K562 (cell line): ENCODE measurements around the gene WNK2. TPM values are rescaled to one million over a fixed set of nuclear protein-coding genes. Genes with fewer than 3 reads are reported as not detected.

Experiments
- CBX2 ChIP-seq: fragments of 200-600 bp; sonication (generic); IDR thresholded peaks from one replicate; pipeline ENCODE4 v1.6.1; 2012; ENCODE audit warnings: mild to moderate bottlenecking, low read length, inconsistent platforms; ENCODE audit not compliant: insufficient read depth, poor library complexity, severe bottlenecking
- CC2D1A ChIP-seq: fragments of 450-650 bp; IDR thresholded peaks from 2 replicates; pipeline ENCODE4 v1.6.1; 2017; ENCODE audit warnings: mild to moderate bottlenecking
- CREB3 ChIP-seq: fragments of 450-650 bp; conservative IDR thresholded peaks from 2 replicates; pipeline ENCODE4 v1.6.1; 2016; ENCODE audit warnings: missing genetic modification characterization, low read depth, mild to moderate bottlenecking, missing compliant biosample characterization, moderate library complexity
- HEY1 ChIP-seq: fragments of 250-450 bp; sonication (Bioruptor Pico); IDR thresholded peaks from 2 replicates; pipeline ENCODE4 v1.5.0; 2020; ENCODE audit warnings: mild to moderate bottlenecking, moderate library complexity, borderline replicate concordance
- KAT8 ChIP-seq: fragments of 450-650 bp; IDR thresholded peaks from 2 replicates; pipeline ENCODE4 v1.6.1; 2016; ENCODE audit warnings: low read depth, mild to moderate bottlenecking
- LEF1 ChIP-seq: fragments of 450-650 bp; IDR thresholded peaks from 2 replicates; pipeline ENCODE4 v1.6.1; 2016; ENCODE audit warnings: mild to moderate bottlenecking
- NCOA4 ChIP-seq: fragments of 450-650 bp; IDR thresholded peaks from 2 replicates; pipeline ENCODE4 v1.6.1; 2018; ENCODE audit warnings: mild to moderate bottlenecking; ENCODE audit not compliant: partially characterized antibody
- PTRF ChIP-seq: fragments of 450-650 bp; IDR thresholded peaks from 2 replicates; pipeline ENCODE4 v1.6.1; 2016; ENCODE audit warnings: mild to moderate bottlenecking, missing genetic modification characterization, missing compliant biosample characterization
- REST ChIP-seq, 2 experiments: fragments of 450-650 bp; formaldehyde crosslinking in 1 of 2; IDR thresholded peaks; 2 replicates each; pipeline versions ENCODE4 v1.4.0 to v1.6.1; 2014 to 2020; ENCODE audit warnings: mild to moderate bottlenecking in 2 of 2, borderline replicate concordance in 1 of 2, low read depth in 1 of 2
- SP2 ChIP-seq: IDR thresholded peaks from 2 replicates; pipeline ENCODE4 v1.6.1; 2011; ENCODE audit warnings: mild to moderate bottlenecking, low read depth, low read length, moderate library complexity; ENCODE audit not compliant: poor library complexity, severe bottlenecking; ENCODE audit errors: extremely low read depth
- THRB ChIP-seq: fragments of 450-650 bp; formaldehyde crosslinking; conservative IDR thresholded peaks from 2 replicates; pipeline ENCODE4 v1.4.0; 2022; ENCODE audit warnings: mild to moderate bottlenecking, missing genetic modification characterization
- ZFP91 ChIP-seq: sonication (generic); formaldehyde crosslinking; IDR thresholded peaks from 2 replicates; pipeline ENCODE4 v1.8.0; 2022; ENCODE audit warnings: mild to moderate bottlenecking, missing genetic modification reagents
- ZNF717 ChIP-seq: fragments of 250-450 bp; sonication (Bioruptor Pico); IDR thresholded peaks from 2 replicates; pipeline ENCODE4 v1.5.0; 2021
- polyA plus RNA-seq, 8 experiments: library from polyadenylated mRNA; depleted of rRNA in 4 of 8; stranded (reverse) in 5 of 8; unstranded in 3 of 8; fragments of >200 nt; fragmentation: Nextera tagmentation in 2 of 8; fragmentation: Illumina TruSeq in 1 of 8; extraction: Ambion mirVana in 2 of 8; extraction: Trizol in 1 of 8; gene quantifications; 2 replicates each; pipeline versions ENCODE4 v1.2.1 to v1.2.3, GENCODE V29; 2011 to 2014; ENCODE audit warnings: inconsistent platforms in 1 of 8, missing spikeins in 1 of 8
- total RNA-seq, 7 experiments: library from RNA; depleted of rRNA in 6 of 7; stranded (reverse); fragments of >200 nt in 6 of 7; fragmentation: Illumina TruSeq in 2 of 7; extraction: Trizol in 2 of 7; gene quantifications; 2 replicates each; pipeline versions ENCODE4 v1.2.1 to v1.2.3, GENCODE V29; 2011 to 2021; ENCODE audit warnings: low replicate concordance in 1 of 7

The WNK2 gene
- total and polyA plus RNA-seq, 9 of the 15 experiments (the other 6 are each of a cell fraction or from before 2014, with no cell fraction given): 0.36 to 3.3 (median 0.64) TPM; not detected in 2

GRCh38 chr9:93159601-93160471 is 24.1 kb upstream of the WNK2 start (continued):
- TF ChIP-seq ZFP91 (CRISPR knock-in tag) (no peak), HEY1 (CRISPR knock-in tag) (no peak), LEF1 (no peak), KAT8 (no peak), SP2 (no peak), CBX2 (no peak), PTRF (tag) (no peak), REST (IDR thresholded peaks at IDR 0.05; ENCODE audit: borderline replicate concordance) (peak; percentile 85), REST (CRISPR knock-in tag; IDR thresholded peaks at IDR 0.05; ENCODE audit: low read depth) (no peak), CC2D1A (peak; percentile 84), NCOA4 (no peak), CREB3 (no peak), THRB (no peak), ZNF717 (CRISPR knock-in tag) (no peak)
